Thyroid gland (tissue), 4 donors: ENCODE results near the gene SPG7.

Experiments used
- CTCF ChIP-seq, 6 experiments: fragments of 200-600 bp in 3 of 6; fragments of 450-650 bp in 3 of 6; sonication (generic) in 3 of 6; IDR thresholded peaks; one replicate each; pipeline ENCODE4 v1.5.1; 2016 to 2019; ENCODE audit warnings: antibody characterized with exemption in 6 of 6, mild to moderate bottlenecking in 2 of 6, inconsistent platforms in 1 of 6, moderate library complexity in 1 of 6
- POLR2A ChIP-seq, 2 donors: fragments of 450-650 bp; IDR thresholded peaks; one replicate each; pipeline ENCODE4 v1.6.1; 2017; ENCODE audit warnings: antibody characterized with exemption in 2 of 2, mild to moderate bottlenecking in 2 of 2, moderate library complexity in 1 of 2

GRCh38 chr16:89502081-89502843 is 5.9 kb upstream of the SPG7 start:
- TF ChIP-seq CTCF (IDR thresholded peaks at IDR 0.05), result no peak
- no peak for TF ChIP-seq POLR2A (IDR thresholded peaks at IDR 0.05)
